ENCODE results near the gene ZNF800. TPM values are rescaled to one million over a fixed set of nuclear protein-coding genes. Genes with fewer than 3 reads are reported as not detected.

Gene ZNF800
- total and polyA plus RNA-seq, 2 donors (not counting 1 experiment from before 2014, with no cell fraction given), result 22.6 to 62.9 TPM

DNA sequence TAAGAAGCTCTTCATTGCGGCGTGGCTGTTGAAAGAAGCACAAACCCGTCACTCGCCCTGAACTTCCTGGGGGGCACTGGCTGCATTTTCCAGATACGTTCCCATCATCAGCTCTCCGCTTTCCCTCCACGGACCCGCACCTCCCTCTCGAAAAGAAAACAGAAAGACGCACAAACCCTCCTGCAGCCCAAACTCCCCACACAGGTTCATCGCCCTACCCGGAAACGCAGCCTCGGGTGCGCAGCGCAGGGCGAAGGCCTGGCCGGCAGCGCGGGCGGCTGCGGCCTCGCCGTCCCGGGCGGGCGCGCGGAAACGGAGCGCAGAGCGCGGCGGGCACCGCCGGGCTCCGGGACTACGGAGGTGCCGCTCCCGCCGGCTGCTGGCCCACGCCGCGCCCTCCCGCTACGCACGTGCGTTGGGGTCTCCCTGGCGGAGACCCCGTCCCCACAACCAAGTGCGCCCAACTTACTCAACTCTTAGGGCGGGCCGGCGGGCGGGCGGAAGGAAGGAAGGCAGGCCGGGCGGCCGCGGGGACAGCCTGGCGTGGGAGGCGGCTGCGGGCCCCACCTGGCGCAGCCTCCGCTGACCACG lies 822 bp downstream of the ZNF800 start:
- Histone ChIP-seq H3K4me3 (ENCODE audit: control extremely low read depth in 1 of 5, extremely low read depth in 1 of 5, insufficient read depth in 1 of 5, low read depth in 2 of 5, low read length in 4 of 5) (peak overlapping the region; percentile 60 to 94 (median 90)), H4K20me1 (ENCODE audit: control insufficient read depth, insufficient read depth, low read length, poor library complexity, severe bottlenecking) (peaks cover 16% of the 10 kb centered on the region), H3K79me2 (ENCODE audit: control insufficient read depth, insufficient read depth, low read length) (peaks cover 59% of the 10 kb centered on the region), H3K4me2 (replicated peaks; ENCODE audit: low read depth, low read length, poor library complexity, severe bottlenecking) (peak overlapping the region; percentile 77), H3K4me1 (ENCODE audit: control insufficient read depth in 2 of 2, insufficient read depth in 2 of 2, low read length in 2 of 2) (peaks cover 16 to 38% of the 10 kb centered on the region in 2 donors), H3K9ac (ENCODE audit: low read length) (peak overlapping the region; percentile 93), H3K36me3 (replicated peaks in 1 of 2; ENCODE audit: control extremely low read depth in 1 of 2, control insufficient read depth in 1 of 2, extremely low read depth in 1 of 2, insufficient read depth in 2 of 2, low read length in 1 of 2) (peaks cover 8 to 33% of the 10 kb centered on the region in 2 experiments), H3K27me3 (replicated peaks in 1 of 4; ENCODE audit: control extremely low read depth in 1 of 4, control insufficient read depth in 3 of 4, insufficient read depth in 4 of 4, low read length in 3 of 4) (no peaks in the 10 kb centered on the region), H2AFZ (ENCODE audit: insufficient read depth, low read depth, low read length, poor library complexity, severe bottlenecking) (peak overlapping the region; percentile 83), H3K27ac (ENCODE audit: low read length in 2 of 2) (peak overlapping the region; percentile 92 to 96), H3K9me3 (ENCODE audit: control extremely low read depth in 1 of 3, control insufficient read depth in 2 of 3, insufficient read depth in 1 of 3, low read length in 2 of 3) (no peaks in the 10 kb centered on the region)
- intact Hi-C loops (cut with micrococcal nuclease), result loop anchor here (2.0 to 5.0 kb wide), 4 partner anchors 13 to 951 kb away; partner anchors contain the start of genes GRM8 and RBM28
- peaks cover 59% of the 10 kb centered on the region for H3K4me1 Mint-ChIP-seq
- WGBS (ENCODE audit: insufficient coverage), result under 1% methylated on average over 65 of the region's 66 CpGs
- H3K9me3 Mint-ChIP-seq (ENCODE audit: insufficient read depth), result no peaks in the 10 kb centered on the region
- peak; percentile 21 for ATAC-seq (ENCODE audit: low read depth)
- H3K27me3 Mint-ChIP-seq, result no peaks in the 10 kb centered on the region
- H3K27ac Mint-ChIP-seq, result peak overlapping the region; percentile 99
- CTCF ChIA-PET, result interaction anchor here (0.9 to 5.0 kb wide), 7 partner anchors 21 to 56 kb away, joined by 4 to 54 read pairs (median 7); no protein-coding TSS in a partner anchor
- H3K4me3 Mint-ChIP-seq, result peak overlapping the region; percentile 99
- TF ChIP-seq EZH2 (IDR thresholded peaks at IDR 0.05; ENCODE audit: borderline replicate concordance, insufficient read depth, low read depth, low read length, poor library complexity, severe bottlenecking) (no peak), CTCF (IDR thresholded peaks at IDR 0.05) (no peak)
- POLR2A ChIA-PET, result interaction anchor here (0.7 to 2.2 kb wide), 7 partner anchors 8 to 56 kb away, joined by 3 to 12 read pairs (median 4); no protein-coding TSS in a partner anchor
- DNase-seq, result no peak

All from B cell (primary cell).